OCI-LY1 (cell line): ENCODE data around the gene B4GALT5.

Source experiments
- CTCF ChIP-seq: fragments of 200-600 bp; sonication (generic), shearing (Covaris generic); IDR thresholded peaks from 2 replicates; pipeline ENCODE4 v1.5.1; 2017; ENCODE audit warnings: mild to moderate bottlenecking, antibody characterized with exemption, low read length, moderate library complexity, mixed read lengths
- EZH2 ChIP-seq: fragments of 200-600 bp; sonication (generic), shearing (Covaris generic); IDR thresholded peaks from 2 replicates; pipeline ENCODE4 v1.8.0; 2017; ENCODE audit warnings: borderline replicate concordance, mixed run types, mild to moderate bottlenecking, antibody characterized with exemption, low read length, moderate library complexity, mixed read lengths

DNA sequence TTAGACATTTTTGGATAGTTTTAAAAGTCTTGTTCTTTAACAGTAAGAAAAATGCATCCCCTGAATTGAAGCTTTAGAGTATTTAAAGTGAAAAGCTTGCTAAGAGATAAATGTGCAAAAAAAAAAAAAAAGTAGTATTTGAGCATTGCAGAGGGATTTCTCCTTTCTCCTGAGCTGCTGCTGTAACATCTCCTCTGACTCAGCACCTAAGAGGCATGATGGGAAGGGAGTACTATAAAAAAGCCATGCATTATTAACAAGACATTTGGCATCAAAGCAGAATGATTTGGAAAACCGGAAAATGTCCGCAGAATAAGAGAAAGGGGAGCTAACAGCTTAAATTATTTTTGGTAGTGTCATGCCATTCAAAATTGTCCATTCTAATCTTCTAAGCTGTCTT, 27.9 kb downstream of the B4GALT5 start:
- TF ChIP-seq CTCF (no peak), EZH2 (no peak)
